Thyroid gland (tissue), 4 donors: Measurements from ENCODE around the gene WDR27. TPM values are rescaled to one million over a fixed set of nuclear protein-coding genes. Genes with fewer than 3 reads are reported as not detected.
"Not testable (repeated sequence)": the region's sequence is repeated elsewhere in the genome, so short reads cannot be mapped to it uniquely, and the experiment has no call there.

ENCODE experiments used
- DNase-seq, 2 donors: peaks; one replicate each; pipeline ENCODE4 v3.0.0-alpha.2; 2019
- H3K27ac ChIP-seq, 3 donors: fragments of 200-600 bp; sonication (generic); 1 replicate in 2 of 3; 2 replicates in 1 of 3; pipeline ENCODE4 v1.5.1; 2016 to 2019; ENCODE audit warnings: mild to moderate bottlenecking in 1 of 3, moderate library complexity in 1 of 3
- H3K27me3 ChIP-seq: fragments of 200-600 bp; sonication (generic); one replicate; pipeline ENCODE4 v1.5.1; 2019
- H3K36me3 ChIP-seq, 2 donors: fragments of 200-600 bp; sonication (generic); one replicate each; pipeline ENCODE4 v1.5.1; 2016 to 2019
- H3K4me1 ChIP-seq, 2 donors: fragments of 200-600 bp; sonication (generic); one replicate each; pipeline ENCODE4 v1.5.1; 2017 to 2019
- H3K4me3 ChIP-seq, 3 donors: fragments of 200-600 bp; sonication (generic); replicated peaks in 1 of 3; 1 replicate in 2 of 3; 2 replicates in 1 of 3; pipeline ENCODE4 v1.5.1; 2016; ENCODE audit warnings: mild to moderate bottlenecking in 1 of 3
- H3K9me3 ChIP-seq: fragments of 200-600 bp; sonication (generic); one replicate; pipeline ENCODE4 v1.5.1; 2017
- POLR2A ChIP-seq, 2 donors: fragments of 450-650 bp; IDR thresholded peaks; one replicate each; pipeline ENCODE4 v1.6.1; 2017; ENCODE audit warnings: antibody characterized with exemption in 2 of 2, mild to moderate bottlenecking in 2 of 2, moderate library complexity in 1 of 2
- WGBS, 2 donors: methylation state at CpG; one replicate each; pipeline ENCODE4 v1.1.5; 2017; 5-methylcytosine and 5-hydroxymethylcytosine counted together
- intact Hi-C: fragments of 100-400 bp; cut with DNase I; formaldehyde crosslinking; loops from one replicate; pipeline ENCODE4 v1.15.1; 2023
- total RNA-seq, 4 donors: library from RNA; depleted of rRNA; stranded (reverse); fragments of >200 nt; gene quantifications; one replicate each; pipeline ENCODE4 v1.2.3, GENCODE V29; 2016
- TF ChIP-seq, protein P1 (sequence below), 6 experiments: fragments of 200-600 bp in 3 of 6; fragments of 450-650 bp in 3 of 6; sonication (generic) in 3 of 6; IDR thresholded peaks; one replicate each; pipeline ENCODE4 v1.5.1; 2016 to 2019; ENCODE audit warnings: antibody characterized with exemption in 6 of 6, mild to moderate bottlenecking in 2 of 6, inconsistent platforms in 1 of 6, moderate library complexity in 1 of 6

Gene WDR27
- total RNA-seq, 4 donors from 2014 or later = 48.9 to 74.6 (median 51.8) TPM

DNA sequence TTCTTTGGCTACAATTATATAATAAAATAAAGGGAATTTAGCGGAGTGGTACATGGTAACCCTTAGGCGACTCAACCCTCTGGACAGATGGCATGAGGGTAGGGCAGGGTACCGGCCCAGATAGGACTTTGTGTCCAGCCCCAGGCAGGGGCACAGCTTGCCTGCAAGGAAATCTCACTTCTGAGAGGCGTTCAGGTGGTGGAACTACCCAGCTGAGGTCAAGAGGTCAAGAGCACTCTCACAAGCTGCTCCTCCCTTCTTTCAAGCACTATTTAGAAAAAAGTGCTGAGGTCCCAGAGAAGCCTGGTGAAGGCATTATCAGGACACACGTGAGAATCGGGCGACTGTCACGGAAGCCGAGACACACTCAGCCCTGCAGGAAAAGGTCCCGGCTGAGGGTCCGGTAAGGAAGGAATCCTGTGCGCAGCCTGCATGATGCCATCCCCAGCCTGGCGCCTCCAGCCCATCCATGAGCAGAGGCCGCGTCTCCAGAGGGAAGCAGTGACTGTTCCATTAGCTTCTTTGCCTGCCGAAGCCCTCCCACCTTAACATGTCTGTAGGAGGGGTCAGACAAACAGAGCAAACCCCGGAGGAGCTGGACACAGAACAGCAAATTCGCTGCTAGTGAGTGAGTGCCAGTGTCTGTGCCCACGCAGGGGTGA is 54.8 kb downstream of the WDR27 start:
- TF ChIP-seq, protein P1, sequence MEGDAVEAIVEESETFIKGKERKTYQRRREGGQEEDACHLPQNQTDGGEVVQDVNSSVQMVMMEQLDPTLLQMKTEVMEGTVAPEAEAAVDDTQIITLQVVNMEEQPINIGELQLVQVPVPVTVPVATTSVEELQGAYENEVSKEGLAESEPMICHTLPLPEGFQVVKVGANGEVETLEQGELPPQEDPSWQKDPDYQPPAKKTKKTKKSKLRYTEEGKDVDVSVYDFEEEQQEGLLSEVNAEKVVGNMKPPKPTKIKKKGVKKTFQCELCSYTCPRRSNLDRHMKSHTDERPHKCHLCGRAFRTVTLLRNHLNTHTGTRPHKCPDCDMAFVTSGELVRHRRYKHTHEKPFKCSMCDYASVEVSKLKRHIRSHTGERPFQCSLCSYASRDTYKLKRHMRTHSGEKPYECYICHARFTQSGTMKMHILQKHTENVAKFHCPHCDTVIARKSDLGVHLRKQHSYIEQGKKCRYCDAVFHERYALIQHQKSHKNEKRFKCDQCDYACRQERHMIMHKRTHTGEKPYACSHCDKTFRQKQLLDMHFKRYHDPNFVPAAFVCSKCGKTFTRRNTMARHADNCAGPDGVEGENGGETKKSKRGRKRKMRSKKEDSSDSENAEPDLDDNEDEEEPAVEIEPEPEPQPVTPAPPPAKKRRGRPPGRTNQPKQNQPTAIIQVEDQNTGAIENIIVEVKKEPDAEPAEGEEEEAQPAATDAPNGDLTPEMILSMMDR (IDR thresholded peaks at IDR 0.05) = no peak
- no peak for TF ChIP-seq POLR2A (IDR thresholded peaks at IDR 0.05)
- Histone ChIP-seq H3K4me1 (no peaks in the 10 kb centered on the region), H3K27me3 (no peaks in the 10 kb centered on the region), H3K4me3 (no peak overlapping the region), H3K27ac (no peak overlapping the region), H3K9me3 (no peaks in the 10 kb centered on the region), H3K36me3 (no peaks in the 10 kb centered on the region)
- peak; percentile 15 to 52 for DNase-seq
- 64 to 81% methylated on average over 18 of the region's 19 CpGs for WGBS, 2 donors
- intact Hi-C loops = no loop called here

DNA sequence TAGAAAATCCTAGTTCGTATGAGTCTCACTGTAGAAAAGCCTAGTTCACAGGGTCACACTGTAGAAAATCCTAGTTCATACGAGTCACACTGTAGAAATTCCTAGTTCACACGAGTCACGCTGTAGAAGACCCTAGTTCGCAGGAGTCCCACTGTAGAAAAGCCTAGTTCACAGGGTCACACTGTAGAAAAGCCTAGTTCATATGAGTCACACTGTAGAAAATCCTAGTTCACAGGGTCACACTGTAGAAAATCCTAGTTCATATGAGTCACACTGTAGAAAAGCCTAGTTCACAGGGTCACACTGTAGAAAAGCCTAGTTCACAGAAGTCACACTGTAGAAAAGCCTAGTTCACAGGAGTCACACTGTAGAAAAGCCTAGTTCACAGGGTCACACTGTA is 56.4 kb downstream of the WDR27 start:
- intact Hi-C loops, H3K27ac ChIP-seq, H3K27me3 ChIP-seq: not testable (repeated sequence)

DNA sequence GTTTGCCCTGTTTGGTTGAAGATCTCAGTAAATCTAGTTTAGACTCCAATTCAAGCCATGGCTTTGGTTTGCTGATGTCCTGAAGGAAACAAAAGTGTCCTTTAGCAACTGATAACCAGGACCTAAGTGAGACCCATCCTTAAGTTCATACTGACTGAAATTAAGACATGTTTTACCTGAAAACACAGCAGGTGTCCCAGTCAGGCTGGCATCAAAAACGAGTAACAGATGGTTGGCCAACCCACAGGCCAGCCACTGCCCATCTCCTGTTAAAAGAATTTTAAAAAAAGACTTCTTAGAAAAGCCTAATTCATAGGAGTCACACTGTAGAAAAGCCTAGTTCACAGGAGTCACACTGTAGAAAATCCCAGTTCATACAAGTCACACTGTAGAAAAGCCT is 58.3 kb downstream of the WDR27 start:
- H3K27ac ChIP-seq = no peak overlapping the region
- WGBS, 2 donors = 75 to 90% methylated on average over 1 of the region's 1 CpG
- intact Hi-C loops = no loop called here
- TF ChIP-seq POLR2A (IDR thresholded peaks at IDR 0.05) = no peak
- TF ChIP-seq, protein P1 (IDR thresholded peaks at IDR 0.05) = no peak
- no peaks in the 10 kb centered on the region for H3K36me3 ChIP-seq
- no peaks in the 10 kb centered on the region for H3K9me3 ChIP-seq
- DNase-seq = no peak
- no peaks in the 10 kb centered on the region for H3K4me1 ChIP-seq
- H3K4me3 ChIP-seq = no peak overlapping the region
- H3K27me3 ChIP-seq = no peaks in the 10 kb centered on the region

More for the DNA sequence above, 56.4 kb downstream of the WDR27 start:
- 93 to 97% methylated on average over 5 of the region's 5 CpGs for WGBS, 2 donors
- not testable (repeated sequence) for DNase-seq, H3K4me1 ChIP-seq, H3K9me3 ChIP-seq, H3K4me3 ChIP-seq, H3K36me3 ChIP-seq

DNA sequence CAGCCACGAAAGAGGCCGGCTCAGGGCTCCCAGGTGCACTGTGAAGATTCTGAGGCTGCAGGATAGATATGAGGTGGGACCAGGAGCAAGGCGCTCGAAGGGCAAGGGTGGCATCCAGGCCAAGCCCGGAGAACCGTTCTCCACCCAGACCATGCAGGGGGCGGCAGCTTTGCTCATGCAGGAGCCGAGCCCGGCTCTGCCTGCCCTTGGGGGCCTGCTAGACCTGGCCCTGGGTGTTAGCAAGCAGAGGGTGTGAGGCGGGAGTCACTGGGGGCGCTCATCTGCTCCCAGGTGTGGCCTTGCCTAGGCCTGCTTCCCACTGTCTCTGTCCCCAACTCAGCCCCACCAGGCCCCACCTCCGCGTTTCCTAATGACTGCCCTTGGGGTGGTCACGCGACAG is 59.4 kb downstream of the WDR27 start:
- H3K4me1 ChIP-seq = no peaks in the 10 kb centered on the region
- H3K27ac ChIP-seq = no peak overlapping the region
- no peak for TF ChIP-seq POLR2A (IDR thresholded peaks at IDR 0.05)
- TF ChIP-seq, protein P1 (IDR thresholded peaks at IDR 0.05) = no peak
- no peaks in the 10 kb centered on the region for H3K9me3 ChIP-seq
- no peaks in the 10 kb centered on the region for H3K36me3 ChIP-seq
- H3K27me3 ChIP-seq = no peaks in the 10 kb centered on the region
- no peak for DNase-seq
- WGBS, 2 donors = 95 to 96% methylated on average over 6 to 12 of the region's 15 CpGs
- intact Hi-C loops = no loop called here
- H3K4me3 ChIP-seq = no peak overlapping the region

DNA sequence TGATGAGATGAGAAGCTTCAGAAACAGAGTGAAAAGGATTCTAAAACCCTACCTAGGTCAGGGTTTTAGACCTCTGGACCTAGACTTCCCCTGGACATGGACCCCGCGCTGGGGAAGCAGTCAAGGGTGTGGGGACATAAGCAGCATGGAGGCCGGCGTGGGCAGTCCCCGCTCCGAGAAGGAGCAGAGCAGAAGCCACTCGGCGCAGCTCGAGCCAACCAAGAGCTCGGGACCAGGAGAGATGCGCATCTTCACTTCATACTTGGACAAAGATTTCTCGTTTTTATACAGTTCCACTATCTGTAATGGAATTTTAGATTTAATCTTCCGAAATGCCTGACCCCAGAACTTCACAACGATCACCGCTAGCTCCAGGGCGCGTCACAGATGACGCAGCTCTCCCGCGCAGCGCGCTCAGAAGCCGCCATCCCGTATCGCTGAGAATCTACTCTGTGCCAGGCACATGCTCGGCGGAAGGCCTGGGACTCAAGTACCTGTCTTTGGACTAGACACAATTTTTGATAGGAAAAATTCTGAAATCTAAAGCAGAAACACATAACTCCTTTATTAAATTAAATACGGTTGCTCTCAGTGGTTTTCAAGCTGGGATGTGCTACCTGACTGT is 60.3 kb downstream of the WDR27 start:
- Histone ChIP-seq H3K36me3 (no peaks in the 10 kb centered on the region), H3K27me3 (no peaks in the 10 kb centered on the region), H3K9me3 (no peaks in the 10 kb centered on the region), H3K4me3 (no peak overlapping the region), H3K4me1 (no peaks in the 10 kb centered on the region), H3K27ac (no peak overlapping the region)
- WGBS, 2 donors = 97% methylated on average over 28 of the region's 28 CpGs
- DNase-seq = no peak
- intact Hi-C loops = no loop called here
- no peak for TF ChIP-seq POLR2A (IDR thresholded peaks at IDR 0.05)
- TF ChIP-seq, protein P1 (IDR thresholded peaks at IDR 0.05) = no peak
